ENCODE results near the gene TMEM98. TPM values are rescaled to one million over a fixed set of nuclear protein-coding genes. Genes with fewer than 3 reads are reported as not detected.
A peak's percentile ranks its signal among the peaks of the same experiment; 100 is the strongest.
"Not testable (repeated sequence)": the region's sequence is repeated elsewhere in the genome, so short reads cannot be mapped to it uniquely, and the experiment has no call there.

The TMEM98 gene
- total RNA-seq, 1 donor from 2014 or later = 81.7 TPM

DNA sequence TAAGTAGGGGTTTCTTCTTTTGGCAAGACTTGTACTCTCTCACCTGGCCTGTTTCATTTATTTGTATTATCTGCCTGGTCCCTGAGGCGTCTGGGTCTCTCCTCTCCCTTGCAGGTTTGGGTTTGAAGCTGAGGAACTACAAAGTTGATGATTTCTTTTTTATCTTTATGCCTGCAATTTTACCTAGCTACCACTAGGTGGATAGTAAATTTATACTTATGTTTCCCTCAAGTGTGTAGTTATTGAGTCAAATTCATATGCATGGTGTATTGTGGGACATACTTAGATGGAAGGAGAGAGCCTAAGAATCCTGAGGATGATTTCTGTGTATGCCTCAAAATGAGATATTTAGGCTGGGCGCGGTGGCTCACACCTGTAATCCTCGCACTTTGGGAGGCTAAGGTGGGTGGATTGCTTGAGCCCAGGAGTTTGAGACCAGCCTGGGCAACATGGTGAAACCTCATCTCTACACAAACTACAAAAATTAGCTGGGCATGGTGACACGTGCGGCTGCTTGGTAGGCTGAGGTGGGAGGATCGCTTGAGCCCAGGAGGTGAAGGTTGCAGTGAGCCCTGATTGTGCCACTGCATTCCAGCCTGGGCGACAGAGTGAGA lies 13.6 kb downstream of the TMEM98 start:
- no peak for DNase-seq (ENCODE audit: low read depth in 2 of 2)

DNA sequence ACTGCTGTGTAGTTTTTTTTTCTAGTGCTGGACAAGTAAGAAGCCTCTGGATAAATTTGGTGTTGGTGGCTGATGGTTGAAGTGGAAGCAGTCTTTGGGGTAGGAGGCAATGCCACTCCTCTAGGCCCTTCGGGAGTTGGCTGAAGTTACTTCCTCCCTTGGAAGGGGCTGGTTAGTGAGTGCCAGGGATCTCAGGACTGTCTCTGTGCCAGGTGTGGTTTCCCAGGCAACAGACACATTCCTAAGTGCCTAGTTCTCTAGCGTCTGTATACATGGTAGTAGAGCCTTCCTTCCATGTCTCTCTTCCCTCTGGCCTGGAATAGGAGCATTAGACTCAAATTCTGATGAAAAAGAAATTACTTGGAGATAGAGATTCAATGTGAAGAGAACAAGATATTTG lies 15.3 kb downstream of the TMEM98 start:
- DNase-seq (ENCODE audit: low read depth in 2 of 2) = no peak

DNA sequence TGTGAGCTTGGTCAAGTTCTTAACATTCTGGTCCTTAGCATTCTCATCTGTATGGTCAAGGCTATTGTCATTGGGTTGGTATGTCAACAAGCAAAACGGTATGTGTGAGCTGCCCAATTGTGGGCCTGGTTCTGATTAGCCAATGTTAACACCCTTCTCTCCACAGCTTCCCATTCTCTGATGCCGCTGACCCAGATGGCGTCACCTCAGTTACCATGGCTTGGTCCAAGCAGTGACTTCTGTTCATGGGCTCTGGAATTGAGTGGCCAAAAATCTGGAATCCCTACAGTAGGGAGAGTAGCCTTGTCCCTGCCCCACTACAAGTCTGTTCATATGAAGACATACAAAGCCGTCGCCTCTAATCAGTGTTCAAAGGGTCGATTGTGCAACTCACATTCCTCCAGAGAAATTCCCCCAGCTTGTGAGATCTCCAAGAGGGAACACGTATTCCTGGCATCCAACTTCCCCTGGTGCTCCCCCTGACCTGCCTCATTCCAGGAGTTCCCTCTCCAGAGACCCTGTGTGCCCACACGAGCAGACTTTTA lies 15.8 kb downstream of the TMEM98 start:
- DNase-seq (ENCODE audit: low read depth in 2 of 2) = no peak

DNA sequence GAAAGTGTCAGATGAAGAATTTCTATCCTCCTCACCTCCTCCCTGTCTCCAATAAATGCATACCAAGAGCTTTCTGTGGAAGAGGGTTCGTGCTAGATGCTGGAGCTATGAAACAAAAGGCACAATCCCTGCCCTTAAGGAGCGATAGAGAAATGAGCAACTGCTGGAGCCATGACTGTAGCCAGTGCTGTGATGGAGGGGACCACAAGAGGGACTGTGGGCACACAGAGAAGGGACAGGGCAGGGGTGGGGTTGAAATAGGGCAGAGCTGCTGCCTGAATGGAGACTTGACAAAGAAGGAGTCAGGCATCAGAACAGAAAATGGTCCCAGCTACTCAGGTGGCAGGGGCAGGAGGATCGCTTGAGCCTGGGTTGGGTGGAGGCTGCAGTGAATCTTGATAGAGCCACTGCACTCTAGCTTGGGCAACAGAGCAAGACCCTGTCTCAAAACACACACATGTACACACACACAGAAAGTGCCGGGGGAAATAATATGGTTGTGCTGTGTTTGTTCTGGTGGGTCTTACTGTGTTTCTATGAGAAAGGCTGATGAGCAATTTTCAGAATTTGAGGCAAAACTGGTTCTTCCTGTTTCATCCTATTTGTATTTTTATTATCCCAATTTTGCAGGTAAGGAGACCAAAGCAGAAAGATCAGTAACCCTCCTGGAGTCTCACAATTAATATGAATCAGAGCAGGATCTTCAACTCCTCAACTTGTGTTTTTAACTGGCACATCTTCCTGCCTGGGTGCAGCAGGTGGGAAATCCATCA lies 16.5 kb downstream of the TMEM98 start:
- DNase-seq (ENCODE audit: low read depth in 2 of 2) = no peak

DNA sequence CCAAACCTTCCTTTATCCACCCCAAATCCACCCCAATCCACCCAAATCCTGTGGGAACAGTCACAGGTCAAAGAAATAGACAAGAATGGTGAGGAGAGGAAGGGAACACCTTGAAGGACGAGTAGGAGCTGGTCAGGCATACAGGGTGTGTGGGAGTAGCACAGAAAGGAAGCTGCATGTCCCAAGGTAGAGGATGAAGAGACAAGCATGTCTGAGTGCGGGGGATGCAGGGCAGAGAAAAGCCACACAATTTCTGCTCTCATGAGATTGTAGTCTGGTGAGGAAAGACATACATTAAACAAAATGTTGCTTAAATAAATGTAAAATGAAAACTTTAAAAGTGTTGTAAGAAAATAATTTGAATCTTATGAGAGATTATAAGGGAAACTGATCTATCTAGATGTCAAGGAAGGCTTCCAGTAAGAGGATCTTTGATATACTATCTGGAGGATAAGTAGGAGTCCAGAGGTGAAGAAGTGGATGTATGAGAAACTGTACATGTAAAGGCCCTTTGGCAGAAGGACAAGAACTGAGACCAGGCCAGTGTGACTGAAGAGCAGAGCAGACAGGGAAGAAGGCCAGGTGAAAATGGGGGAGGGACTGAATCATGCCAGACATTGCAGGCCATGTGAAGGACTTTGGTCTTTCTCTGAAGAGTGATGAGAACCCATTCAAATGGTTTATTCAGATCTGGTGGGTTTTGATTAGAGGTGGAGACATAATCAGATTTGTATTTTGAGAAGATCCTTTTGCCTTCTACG lies 18.6 kb downstream of the TMEM98 start:
- DNase-seq (ENCODE audit: low read depth in 2 of 2) = no peak

DNA sequence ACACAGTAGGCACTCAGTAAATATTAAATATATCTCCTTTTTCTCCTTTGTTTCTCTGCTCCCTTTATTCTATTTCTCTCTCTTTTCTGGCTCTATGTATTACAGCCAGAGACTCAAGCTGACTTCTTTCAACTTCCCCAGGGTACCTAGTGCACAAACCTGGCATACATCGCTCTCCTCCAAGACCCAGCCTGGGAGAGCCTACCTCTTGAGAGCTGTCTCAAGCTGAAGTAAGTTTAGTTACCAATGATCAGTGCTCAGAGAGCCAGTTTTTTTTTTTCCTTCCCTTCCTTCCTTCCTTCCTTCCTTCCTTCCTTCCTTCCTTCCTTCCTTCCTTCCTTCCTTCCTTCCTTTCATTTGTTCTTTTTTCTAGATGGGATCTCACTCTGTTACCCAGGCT lies 19.8 kb downstream of the TMEM98 start:
- DNase-seq (ENCODE audit: low read depth in 2 of 2) = no peak

DNA sequence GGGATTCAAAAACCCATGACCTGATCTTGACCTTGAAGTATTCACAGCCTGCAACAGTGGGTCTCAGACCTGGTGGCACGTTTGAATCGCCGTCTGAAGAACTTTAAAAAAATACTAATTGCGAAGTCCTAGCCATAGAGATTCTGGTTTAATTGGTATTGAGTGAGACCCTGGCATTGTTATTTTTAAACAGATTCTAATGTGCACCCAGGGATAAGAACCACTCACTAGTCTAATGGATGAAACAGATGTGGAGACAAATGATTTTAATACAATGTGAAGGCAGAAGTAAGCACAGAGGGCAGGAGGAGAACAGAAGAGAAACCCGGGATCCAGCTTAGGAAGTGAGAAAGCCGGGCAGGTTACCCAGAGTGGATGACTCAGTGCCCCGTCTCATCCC lies 21.2 kb downstream of the TMEM98 start:
- DNase-seq (ENCODE audit: low read depth in 2 of 2) = no peak

DNA sequence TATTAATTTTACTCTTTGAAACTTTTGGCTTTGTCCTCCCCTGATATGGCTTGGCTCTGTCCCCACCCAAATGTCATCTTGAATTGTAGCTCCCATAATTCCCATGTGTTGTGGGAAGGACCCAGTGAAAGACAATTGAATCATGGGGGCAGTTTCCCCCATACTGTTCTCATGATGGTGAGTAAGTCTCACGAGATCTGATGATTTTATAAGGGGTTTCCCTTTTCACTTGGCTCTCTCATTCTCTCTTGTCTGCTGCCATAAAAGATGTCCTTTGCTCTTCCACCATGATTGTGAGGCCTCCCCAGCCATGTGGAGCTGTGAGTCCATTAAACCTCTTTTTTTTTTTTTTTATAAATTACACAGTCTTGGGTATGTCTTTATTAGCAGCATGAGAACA lies 24.5 kb downstream of the TMEM98 start:
- DNase-seq (ENCODE audit: low read depth in 2 of 2) = not testable (repeated sequence)

DNA sequence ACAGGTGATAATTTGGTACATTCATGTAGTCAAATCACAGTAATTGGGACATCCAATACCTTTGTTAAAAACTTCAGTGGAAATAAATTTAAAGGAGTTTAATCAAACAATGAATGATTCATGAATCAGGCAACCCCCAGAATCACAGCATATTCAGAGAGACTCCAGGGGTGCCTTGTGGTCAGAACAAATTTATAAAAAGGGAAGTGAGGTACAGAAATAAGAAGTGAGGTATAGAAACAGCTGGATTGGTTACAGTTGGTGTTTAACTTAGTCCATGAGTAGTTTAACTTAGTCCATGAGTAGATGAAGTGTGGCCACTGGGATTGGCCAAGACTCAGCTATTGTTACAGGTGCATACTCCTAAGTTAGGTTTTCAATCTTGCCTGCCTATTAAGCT lies 25.1 kb downstream of the TMEM98 start:
- DNase-seq (ENCODE audit: low read depth in 2 of 2) = no peak

DNA sequence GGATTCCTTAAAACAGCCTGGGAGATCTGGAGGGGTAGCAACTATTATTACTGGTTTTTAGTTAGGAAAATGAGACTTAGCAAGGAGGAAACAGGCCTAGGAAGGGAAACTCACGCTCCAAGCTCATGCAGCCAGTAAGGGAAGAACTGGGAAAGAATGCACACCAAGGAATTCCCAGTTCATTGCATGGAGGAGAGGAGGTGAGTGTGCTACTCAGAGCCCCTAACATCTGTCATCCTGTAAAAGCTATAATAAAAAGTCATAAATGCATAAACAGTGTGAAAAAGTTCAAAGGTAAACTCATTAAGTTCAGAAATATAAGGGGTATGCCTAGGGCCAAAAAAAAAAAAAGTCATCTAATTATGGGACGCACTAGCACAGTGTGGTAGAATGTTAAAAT lies 25.9 kb downstream of the TMEM98 start:
- DNase-seq (ENCODE audit: low read depth in 2 of 2) = no peak

DNA sequence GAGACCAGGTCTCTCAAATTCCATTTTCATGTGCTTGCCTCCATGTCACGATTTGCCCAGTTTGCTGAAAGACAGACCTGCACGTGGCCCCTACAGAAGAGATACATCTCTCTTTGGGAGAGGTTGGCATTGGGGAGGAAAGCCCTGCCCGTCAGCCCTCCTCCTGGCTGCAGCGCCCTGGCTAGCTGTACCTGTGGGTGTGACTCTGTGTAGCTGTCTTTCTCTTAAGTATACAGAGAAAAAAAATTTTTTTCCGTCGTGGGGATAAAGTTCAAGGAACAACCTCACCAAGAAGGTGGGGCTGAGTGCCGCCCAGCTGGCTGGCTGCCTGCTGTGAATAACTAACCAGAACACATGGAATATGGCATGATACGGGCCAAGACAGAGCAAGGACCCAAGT lies 26.5 kb downstream of the TMEM98 start:
- DNase-seq (ENCODE audit: low read depth in 2 of 2) = no peak

DNA sequence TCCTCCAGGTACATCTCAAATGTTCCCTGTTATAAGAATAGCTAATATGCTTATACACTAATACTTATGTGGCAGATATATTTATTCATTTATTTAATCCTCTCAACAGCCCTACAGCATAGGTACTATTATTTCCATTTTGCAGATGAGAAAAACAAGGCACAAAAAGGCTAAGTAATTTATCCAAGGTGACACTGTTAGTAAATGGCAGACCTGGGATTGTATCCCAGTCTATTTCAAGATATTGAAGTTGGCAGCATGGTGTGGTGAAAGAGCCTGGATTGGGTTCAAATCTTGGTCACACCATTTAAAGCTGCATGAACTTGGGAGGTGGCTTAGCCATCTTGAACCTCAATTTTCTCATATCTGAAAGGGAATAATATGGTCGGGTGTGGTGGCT lies 27.2 kb downstream of the TMEM98 start:
- no peak for DNase-seq (ENCODE audit: low read depth in 2 of 2)

DNA sequence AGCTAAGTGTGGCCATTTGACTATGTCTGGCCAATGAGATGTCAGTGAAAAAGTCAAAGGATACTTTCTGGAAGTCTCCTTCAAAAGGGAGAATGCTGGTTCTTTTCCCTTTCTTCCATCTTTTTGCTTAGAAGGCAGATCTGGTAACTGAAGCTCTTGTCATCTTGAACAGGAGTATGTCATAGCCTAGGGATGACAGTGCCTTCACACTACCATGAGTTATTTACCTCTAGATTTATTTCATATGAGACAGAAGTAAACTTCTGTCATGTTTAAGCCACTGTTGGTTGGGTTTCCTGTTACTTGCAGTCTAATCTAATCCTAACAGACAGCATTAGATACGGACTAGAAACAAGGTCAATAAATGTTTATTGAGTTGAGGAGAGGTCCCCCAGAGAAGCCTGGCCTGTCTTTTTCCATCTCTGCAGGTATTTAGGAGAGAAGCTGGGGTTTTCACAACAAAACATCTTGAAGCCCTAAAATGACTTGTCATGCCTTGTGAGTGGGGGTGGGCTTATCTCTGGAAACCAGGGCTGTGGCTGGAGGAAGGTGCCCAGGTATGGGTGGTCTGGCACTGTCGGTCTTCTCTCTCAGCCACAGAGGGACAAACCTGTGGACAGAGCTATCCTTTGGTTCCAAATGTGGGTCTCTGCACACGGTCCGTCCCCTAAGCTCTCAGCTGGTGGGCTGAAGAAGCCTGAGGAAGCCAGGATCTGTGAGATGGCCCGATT lies 28.5 kb downstream of the TMEM98 start:
- no peak for DNase-seq (ENCODE audit: low read depth in 2 of 2)

DNA sequence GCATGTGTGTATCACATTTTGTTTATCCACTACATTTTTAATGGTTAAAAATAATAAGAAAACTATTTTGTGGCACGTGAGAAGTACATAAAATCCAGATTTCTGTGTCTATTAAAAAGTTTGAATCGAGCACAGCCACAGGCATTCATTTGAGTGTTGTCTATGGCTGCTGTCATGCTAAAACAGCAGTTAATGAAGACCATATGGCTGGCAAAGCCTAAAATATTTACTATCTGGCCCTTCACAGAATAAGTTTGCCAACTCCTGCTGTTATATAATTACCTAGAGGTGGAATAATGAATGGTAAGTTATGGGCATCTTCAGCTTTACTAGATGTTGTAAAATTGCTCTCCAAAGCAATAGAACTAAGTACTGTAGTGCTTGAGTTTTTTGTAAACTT lies 30.5 kb downstream of the TMEM98 start:
- no peak for DNase-seq (ENCODE audit: low read depth in 2 of 2)

DNA sequence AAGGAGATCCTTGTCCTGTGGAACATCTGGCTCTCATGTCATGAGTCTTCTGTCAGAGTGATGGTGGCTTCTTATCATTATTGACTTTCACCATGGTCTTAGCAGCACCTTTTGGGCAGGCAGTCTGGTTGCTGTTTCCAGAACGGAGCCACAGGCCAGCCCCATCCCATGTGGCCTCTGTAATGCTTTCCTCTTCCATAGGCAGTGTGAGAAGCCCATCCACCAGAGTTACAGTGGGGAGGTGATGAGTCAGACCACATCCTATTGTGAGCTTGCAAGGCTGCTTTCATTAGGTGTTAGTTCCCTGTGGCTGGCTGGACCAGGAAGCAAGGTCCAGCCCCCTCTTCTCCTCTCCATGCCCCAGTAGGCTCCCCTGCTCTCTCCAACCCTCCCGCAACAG lies 32.9 kb downstream of the TMEM98 start:
- peak; percentile 8 to 11 for DNase-seq (ENCODE audit: low read depth in 2 of 2)

DNA sequence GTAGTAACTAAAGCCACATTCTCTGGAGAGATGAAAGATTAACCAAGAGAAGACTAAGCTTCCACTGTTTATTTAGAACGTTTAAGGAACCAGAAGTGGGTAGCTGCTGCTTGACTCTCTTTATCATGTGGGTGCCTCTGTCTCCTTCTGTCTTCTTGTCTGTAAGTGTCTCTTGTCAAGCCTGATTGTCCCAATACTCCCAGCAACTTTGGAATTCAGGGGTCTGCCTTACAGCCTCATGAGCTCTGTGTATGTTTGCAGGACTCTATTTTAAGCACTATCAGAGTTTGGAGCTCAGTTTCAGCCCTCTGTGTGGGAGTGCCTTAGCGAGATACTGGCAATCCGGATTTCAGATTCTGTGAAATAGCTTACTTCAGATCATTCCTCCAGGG lies 34.4 kb downstream of the TMEM98 start:
- no peak for DNase-seq (ENCODE audit: low read depth in 2 of 2)

DNA sequence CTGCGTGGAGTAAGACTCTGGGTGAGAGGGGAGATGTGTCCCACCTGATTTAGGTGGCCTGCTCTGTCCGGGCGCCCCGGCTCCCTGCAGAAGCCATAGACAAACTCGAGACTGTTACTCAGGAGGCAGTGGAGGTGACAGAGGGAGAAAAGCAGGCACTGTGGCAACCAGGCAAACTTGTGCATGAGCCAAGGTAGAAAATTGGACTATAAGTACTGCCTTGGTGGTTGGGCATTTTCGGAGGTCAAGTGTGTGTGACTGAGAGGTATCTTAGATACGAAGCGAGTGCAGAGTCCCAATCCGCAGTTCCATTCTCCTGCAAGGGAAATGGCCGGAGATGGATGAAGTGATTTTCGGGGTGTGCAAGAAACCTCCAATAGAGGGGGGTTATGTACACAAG lies 36.6 kb downstream of the TMEM98 start:
- DNase-seq (ENCODE audit: low read depth in 2 of 2) = no peak

DNA sequence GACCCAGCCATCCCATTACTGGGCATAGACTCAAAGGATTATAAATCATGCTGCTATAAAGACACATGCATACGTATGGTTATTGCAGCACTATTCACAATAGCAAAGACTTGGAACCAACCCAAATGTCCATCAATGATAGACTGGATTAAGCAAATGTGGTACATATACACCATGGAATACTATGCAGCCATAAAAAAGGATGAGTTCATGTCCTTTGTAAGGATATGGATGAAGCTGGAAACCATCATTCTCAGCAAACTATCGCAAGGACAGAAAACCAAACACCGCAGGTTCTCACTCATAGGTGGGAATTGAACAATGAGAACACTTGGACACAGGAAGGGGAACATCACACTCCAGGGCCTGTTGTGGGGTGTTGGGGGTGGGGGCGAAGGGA lies 41.3 kb downstream of the TMEM98 start:
- not testable (repeated sequence) for DNase-seq (ENCODE audit: low read depth in 2 of 2)

DNA sequence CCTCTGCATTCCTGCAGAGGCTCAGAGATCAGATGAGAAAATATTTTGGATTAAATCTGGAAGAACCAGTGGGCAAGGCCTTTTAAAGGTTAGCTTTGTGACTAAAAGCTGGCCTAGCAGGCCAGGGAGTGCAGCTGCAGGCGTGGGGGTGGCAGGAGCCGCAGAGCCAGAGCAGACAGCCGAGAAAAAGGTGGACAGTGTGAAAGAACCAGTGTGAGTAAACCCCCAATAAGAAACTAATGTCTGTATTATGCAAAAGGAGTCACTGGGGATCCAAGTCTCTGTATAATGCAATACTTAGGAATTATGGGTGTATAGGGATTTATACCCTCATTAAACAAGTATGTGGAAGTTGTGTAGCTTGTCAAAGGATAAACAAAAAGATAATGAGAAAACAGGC lies 42.3 kb downstream of the TMEM98 start:
- DNase-seq (ENCODE audit: low read depth in 2 of 2) = no peak

DNA sequence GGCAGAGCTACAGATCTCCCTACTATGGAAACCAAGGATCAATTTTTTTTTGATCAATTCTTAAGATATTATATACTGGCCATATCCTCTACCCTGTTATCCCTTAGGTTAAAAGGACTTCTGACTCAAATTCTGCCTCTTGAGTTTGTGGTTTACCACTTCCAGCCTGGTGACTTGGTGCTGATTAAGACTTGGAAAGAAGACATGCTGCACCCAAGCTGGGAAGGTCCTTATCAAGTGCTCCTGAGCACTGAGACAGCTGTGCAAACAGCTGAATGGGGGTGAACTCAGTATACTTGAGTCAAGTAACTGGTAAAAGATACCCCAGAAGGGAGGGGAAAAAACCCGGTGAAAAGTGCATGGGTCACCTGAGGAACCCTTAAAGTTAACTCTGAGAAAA lies 43.2 kb downstream of the TMEM98 start:
- no peak for DNase-seq (ENCODE audit: low read depth in 2 of 2)

DNA sequence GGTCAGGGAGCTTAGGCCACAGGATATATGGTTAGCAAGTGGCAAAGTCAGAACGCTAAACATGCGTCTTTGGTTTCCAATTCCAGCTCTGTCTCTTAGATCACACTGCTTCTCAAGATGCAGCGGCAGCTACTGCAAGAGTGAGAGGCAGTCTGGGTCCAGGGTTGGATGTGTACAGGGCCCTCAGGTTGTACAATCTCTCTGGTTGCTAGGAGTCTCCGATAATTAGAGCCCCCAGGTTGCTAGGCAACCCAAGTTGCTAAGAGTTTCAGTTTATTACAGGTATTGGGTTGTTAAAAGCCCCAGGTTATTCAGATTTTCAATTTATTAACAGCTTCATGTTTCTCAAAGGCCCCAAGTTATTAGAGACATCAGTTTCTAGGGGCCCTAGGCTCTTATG lies 48.2 kb downstream of the TMEM98 start:
- DNase-seq (ENCODE audit: low read depth in 2 of 2) = no peak

DNA sequence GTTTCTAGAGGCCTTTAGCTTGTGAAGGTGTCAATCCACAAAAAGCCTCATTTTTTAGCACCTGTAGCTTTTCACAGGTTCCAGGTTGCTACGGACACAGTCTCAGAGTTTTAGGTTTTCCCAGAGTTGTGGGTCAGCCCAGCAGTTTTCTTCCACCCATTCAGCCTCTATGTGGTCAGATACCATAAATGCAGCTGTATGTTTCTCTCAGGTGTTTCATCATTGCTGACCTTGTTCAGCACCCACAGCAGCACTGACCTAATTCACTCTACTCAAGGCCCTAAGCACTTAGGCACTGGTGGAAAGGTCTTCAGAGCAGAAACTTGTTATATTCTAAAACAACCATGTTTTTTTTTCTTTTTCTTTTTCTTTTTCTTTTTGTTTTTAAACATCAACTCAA lies 48.7 kb downstream of the TMEM98 start:
- no peak for DNase-seq (ENCODE audit: low read depth in 2 of 2)

Measured in lung microvascular endothelial cell (primary cell).